Pancreas (tissue), 10 donors: ENCODE results near the gene PIP4K2A. TPM values are rescaled to one million over a fixed set of nuclear protein-coding genes. Genes with fewer than 3 reads are reported as not detected.

Experiments used
- ATAC-seq, 4 donors: fragments of 200-7000 bp; cut with Tn5 transposase; one replicate each; pipeline versions ENCODE4 v1.8.0 to v1.9.1; 2020; ENCODE audit warnings: mild to moderate bottlenecking in 4 of 4, moderate library complexity in 4 of 4
- DNase-seq, 6 donors: peaks; one replicate each; pipeline ENCODE4 v3.0.0-alpha.2; 2020
- FAIRE-seq: peaks from 2 replicates; lab custom pipeline; 2012; peaks lifted over from hg19 to GRCh38; lab: Jason Lieb, UNC
- H3K27ac ChIP-seq, 4 donors: fragments of 200-600 bp; sonication (generic); 1 replicate in 3 of 4; 2 replicates in 1 of 4; pipeline versions ENCODE4 v1.5.0 to v1.8.0; 2020
- H3K27me3 ChIP-seq, 4 donors: fragments of 200-600 bp; one replicate each; pipeline ENCODE4 v1.8.0; 2021
- H3K36me3 ChIP-seq, 3 donors: fragments of 200-600 bp; sonication (generic) in 1 of 3; one replicate each; pipeline versions ENCODE4 v1.5.0 to v1.8.0; 2020 to 2021
- H3K4me1 ChIP-seq, 3 donors: fragments of 200-600 bp; one replicate each; pipeline ENCODE4 v1.8.0; 2021
- H3K4me3 ChIP-seq, 4 donors: fragments of 200-600 bp; sonication (generic) in 2 of 4; one replicate each; pipeline versions ENCODE4 v1.5.0 to v1.8.0; 2020 to 2021
- H3K9me3 ChIP-seq, 4 donors: fragments of 200-600 bp; one replicate each; pipeline ENCODE4 v1.8.0; 2021
- WGBS, 2 donors: extraction: QIAGEN DNeasy Blood & Tissue Kit; methylation state at CpG; one replicate each; pipeline ENCODE4 v1.1.7; 2013; 5-methylcytosine and 5-hydroxymethylcytosine counted together
- intact Hi-C, 3 donors: fragments of 100-400 bp; cut with DNase I; formaldehyde crosslinking; loops; one replicate each; pipeline versions ENCODE4 v1.11.1 to v1.14.2; 2022
- polyA plus RNA-seq, 2 donors: library from polyadenylated mRNA; stranded (reverse); fragments of 200-250 nt; gene quantifications; one replicate each; pipeline ENCODE4 v1.2.3, GENCODE V29; 2013
- total RNA-seq, 6 donors: library from RNA; stranded (reverse); fragmentation: NEBNext Ultra II Directional in 4 of 6; extraction: Animal tissue kit (Norgen Biotek cat#: 25700) in 4 of 6; gene quantifications; one replicate each; pipeline versions ENCODE4 v1.2.1 to v1.2.4, GENCODE V29; 2021 to 2023
- TF ChIP-seq, protein P1 (sequence below), 4 donors: fragments of 200-600 bp; sonication (generic) in 3 of 4; IDR thresholded peaks; one replicate each; pipeline versions ENCODE4 v1.5.0 to v1.8.0; 2021; ENCODE audit warnings: antibody characterized with exemption in 4 of 4
- donor health status: healthy with polysubstance abuse.
- donor health status: DM: no; HTN: no; CAD: no; lungs with moderate emphysema.
- donor health status: DM: no; HTN: no; CAD: no.
- donor health status: control.
- donor health status: control.
- donor health status: Bipolar disorder and iron deficiency.
- donor health status: DM: yes; HTN: yes; CAD: no.
- donor health status: DM: no; HTN: no; CAD: no.
- donor health status: DM: no; HTN: no; CAD: no.
- donor health status: DM: yes; HTN: yes; CAD: no.

The PIP4K2A gene
- total and polyA plus RNA-seq, 8 donors: 3.6 to 17.8 (median 6.7) TPM

DNA sequence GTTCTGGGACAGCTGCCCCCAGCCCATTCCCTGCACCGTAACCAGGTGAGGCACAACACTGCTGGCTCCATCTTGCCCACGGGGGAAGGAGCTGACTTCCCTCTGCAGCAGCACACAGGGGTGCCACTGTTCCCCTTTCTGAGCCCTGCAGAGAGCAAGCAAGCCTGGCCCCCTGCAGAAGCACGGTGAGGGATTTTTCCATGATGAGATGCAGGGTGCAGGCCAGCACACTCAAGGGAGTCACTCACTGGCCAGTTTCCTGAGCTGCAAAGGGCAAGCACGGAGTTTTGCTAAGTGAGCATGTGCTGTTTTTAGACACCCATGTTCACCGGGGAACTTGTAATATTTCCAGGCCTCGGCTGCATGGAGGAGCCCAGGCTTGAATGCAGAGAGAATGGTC, 176.6 kb downstream of the PIP4K2A start:
- FAIRE-seq (no peak), DNase-seq (no peak), ATAC-seq (no peak)
- TF ChIP-seq, protein P1, sequence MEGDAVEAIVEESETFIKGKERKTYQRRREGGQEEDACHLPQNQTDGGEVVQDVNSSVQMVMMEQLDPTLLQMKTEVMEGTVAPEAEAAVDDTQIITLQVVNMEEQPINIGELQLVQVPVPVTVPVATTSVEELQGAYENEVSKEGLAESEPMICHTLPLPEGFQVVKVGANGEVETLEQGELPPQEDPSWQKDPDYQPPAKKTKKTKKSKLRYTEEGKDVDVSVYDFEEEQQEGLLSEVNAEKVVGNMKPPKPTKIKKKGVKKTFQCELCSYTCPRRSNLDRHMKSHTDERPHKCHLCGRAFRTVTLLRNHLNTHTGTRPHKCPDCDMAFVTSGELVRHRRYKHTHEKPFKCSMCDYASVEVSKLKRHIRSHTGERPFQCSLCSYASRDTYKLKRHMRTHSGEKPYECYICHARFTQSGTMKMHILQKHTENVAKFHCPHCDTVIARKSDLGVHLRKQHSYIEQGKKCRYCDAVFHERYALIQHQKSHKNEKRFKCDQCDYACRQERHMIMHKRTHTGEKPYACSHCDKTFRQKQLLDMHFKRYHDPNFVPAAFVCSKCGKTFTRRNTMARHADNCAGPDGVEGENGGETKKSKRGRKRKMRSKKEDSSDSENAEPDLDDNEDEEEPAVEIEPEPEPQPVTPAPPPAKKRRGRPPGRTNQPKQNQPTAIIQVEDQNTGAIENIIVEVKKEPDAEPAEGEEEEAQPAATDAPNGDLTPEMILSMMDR (IDR thresholded peaks at IDR 0.05): no peak
- peaks cover 0 to 5% (median 0%) of the 10 kb centered on the region in 3 donors for H3K36me3 ChIP-seq
- no peak overlapping the region for H3K27ac ChIP-seq
- H3K4me1 ChIP-seq: no peaks in the 10 kb centered on the region
- no peaks in the 10 kb centered on the region for H3K9me3 ChIP-seq
- WGBS, 2 donors: 89% methylated on average over 6 of the region's 6 CpGs
- H3K27me3 ChIP-seq: no peaks in the 10 kb centered on the region
- intact Hi-C loops: no loop called here
- no peak overlapping the region for H3K4me3 ChIP-seq

DNA sequence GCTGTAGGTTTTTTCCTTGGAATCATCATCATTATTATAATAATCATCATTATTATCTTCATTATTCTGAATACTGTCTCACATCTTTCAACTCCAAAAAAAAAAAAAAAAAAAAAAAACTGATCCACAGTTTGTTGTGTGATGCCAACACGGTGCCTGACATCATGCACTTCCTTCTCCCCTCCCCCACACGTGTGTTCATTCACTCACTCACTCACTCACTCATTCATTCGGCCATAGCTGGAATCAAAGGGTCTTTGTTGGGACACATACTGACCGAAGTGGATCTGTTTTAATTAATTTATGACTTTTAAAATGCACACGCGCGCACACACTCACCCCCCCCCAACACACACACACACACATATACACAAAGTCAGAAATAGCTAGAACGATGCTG, 177.8 kb downstream of the PIP4K2A start:
- DNase-seq (no peak), ATAC-seq (no peak), FAIRE-seq (no peak)
- no peak overlapping the region for H3K4me3 ChIP-seq
- no peaks in the 10 kb centered on the region for H3K27me3 ChIP-seq
- no peaks in the 10 kb centered on the region for H3K4me1 ChIP-seq
- intact Hi-C loops: no loop called here
- no peaks in the 10 kb centered on the region for H3K9me3 ChIP-seq
- TF ChIP-seq, protein P1 (IDR thresholded peaks at IDR 0.05): no peak
- peaks cover 0 to 3% (median 0%) of the 10 kb centered on the region in 3 donors for H3K36me3 ChIP-seq
- no peak overlapping the region for H3K27ac ChIP-seq
- 88 to 94% methylated on average over 8 of the region's 8 CpGs for WGBS, 2 donors

DNA sequence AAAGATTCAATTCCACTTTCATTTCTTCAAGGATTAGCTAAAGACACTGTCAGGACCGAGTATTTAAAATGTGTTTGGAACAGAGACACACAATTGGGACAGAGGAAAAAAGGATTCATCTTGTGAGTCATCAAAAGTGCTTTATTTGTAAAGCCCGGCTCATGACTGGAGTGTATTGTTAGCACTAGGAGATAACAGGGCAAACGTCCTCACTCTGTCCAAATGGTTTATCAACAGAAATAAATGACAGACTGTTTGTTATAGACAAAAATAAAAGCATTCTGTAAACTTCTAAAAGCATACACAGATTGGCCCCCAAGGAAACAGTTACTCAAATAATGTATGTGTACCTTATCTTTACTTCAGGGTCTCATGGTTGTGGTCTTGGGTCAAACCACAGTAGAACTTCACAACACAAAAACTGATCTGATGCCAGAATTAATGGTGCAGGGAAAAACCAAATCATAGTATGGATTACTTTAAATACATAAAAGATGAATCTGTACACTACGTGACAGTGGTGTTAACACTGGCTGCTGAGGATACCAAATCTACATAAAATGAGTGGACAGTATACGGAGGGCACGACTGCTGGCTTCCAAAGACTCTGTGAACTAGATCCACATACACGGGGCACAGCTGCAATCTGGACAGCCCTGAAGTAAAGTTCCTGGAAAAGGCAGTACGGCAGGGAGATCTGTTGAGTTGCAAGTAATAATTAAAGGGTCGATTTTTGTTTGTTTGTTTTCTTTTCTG, 179.4 kb downstream of the PIP4K2A start:
- intact Hi-C loops: no loop called here
- no peak for ATAC-seq
- no peak for FAIRE-seq

DNA sequence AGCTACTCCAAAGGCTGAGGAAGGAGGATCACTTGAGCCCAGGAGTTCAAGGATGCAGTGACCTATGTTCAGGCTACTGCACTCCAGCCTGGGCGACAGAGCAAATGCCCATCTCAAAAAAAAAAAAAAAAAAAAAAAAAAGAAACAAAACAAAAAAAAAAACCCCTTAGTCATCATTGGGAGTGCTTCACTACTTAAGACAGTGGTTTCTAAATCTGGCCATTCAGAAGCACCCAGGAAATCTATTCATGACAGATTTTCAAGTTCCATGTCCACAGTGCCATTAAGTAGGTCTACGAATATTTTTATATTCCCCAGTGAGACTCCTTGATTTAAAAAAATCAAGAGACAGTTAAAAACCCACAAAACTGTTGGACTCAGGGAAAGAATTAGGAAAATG, 182.9 kb downstream of the PIP4K2A start:
- Histone ChIP-seq H3K27me3 (no peaks in the 10 kb centered on the region), H3K4me1 (no peaks in the 10 kb centered on the region), H3K27ac (no peak overlapping the region), H3K9me3 (peaks cover 0 to 4% (median 0%) of the 10 kb centered on the region in 4 donors), H3K36me3 (no peaks in the 10 kb centered on the region), H3K4me3 (no peak overlapping the region)
- DNase-seq (no peak), FAIRE-seq (no peak), ATAC-seq (no peak)
- TF ChIP-seq, protein P1 (IDR thresholded peaks at IDR 0.05): no peak
- intact Hi-C loops: no loop called here
- 91 to 97% methylated on average over 2 of the region's 2 CpGs for whole genome bisulfite sequencing, 2 donors

More for the DNA sequence above, 179.4 kb downstream of the PIP4K2A start:
- Histone ChIP-seq H3K27ac (no peak overlapping the region), H3K36me3 (no peaks in the 10 kb centered on the region), H3K9me3 (no peaks in the 10 kb centered on the region), H3K4me1 (no peaks in the 10 kb centered on the region), H3K27me3 (no peaks in the 10 kb centered on the region), H3K4me3 (no peak overlapping the region)
- no peak for DNase-seq
- TF ChIP-seq, protein P1 (IDR thresholded peaks at IDR 0.05): no peak
- 69 to 74% methylated on average over 9 of the region's 9 CpGs for WGBS, 2 donors

DNA sequence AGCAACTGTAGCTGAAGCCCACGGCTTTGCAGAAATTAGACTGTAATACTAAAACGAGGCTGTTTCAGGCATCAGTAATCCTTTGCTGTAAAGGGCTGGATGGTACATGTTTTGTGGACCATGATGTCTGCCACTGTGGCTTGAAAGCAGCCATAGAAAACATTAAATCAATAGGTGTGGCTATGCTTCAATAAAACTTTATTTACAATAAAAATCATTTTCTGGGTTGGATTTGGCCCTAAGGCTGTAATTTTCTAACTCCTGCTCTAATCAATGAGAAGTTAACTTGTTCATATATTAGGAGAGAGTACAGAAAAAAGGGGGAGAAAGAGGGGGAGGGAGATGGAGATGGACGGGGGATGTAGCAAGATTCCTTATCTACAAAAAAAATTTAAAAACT, 183.4 kb downstream of the PIP4K2A start:
- FAIRE-seq: no peak
- WGBS, 2 donors: 72 to 82% methylated on average over 3 of the region's 3 CpGs
- TF ChIP-seq, protein P1 (IDR thresholded peaks at IDR 0.05): no peak
- H3K27me3 ChIP-seq: no peaks in the 10 kb centered on the region
- no peak overlapping the region for H3K4me3 ChIP-seq
- ATAC-seq: no peak
- intact Hi-C loops: no loop called here
- H3K27ac ChIP-seq: no peak overlapping the region
- DNase-seq: no peak
- H3K9me3 ChIP-seq: peaks cover 0 to 4% (median 0%) of the 10 kb centered on the region in 4 donors
- H3K36me3 ChIP-seq: no peaks in the 10 kb centered on the region
- no peaks in the 10 kb centered on the region for H3K4me1 ChIP-seq
